Measurements from ENCODE around the gene IQCN. TPM values are rescaled to one million over a fixed set of nuclear protein-coding genes. Genes with fewer than 3 reads are reported as not detected.
A peak's percentile ranks its signal among the peaks of the same experiment; 100 is the strongest.

IQCN gene
- total and polyA plus RNA-seq, 2 experiments from 2014 or later = 0.35 TPM; not detected in 1

- TF ChIP-seq CTCF (conservative IDR thresholded peaks at IDR 0.05; ENCODE audit: low read depth in 2 of 2) (no peak), POLR2AphosphoS5 (IDR thresholded peaks at IDR 0.05; ENCODE audit: low read depth) (no peak), EZH2 (IDR thresholded peaks at IDR 0.05; ENCODE audit: low read depth, unreplicated experiment) (no peak), REST (IDR thresholded peaks at IDR 0.05; ENCODE audit: unreplicated experiment) (no peak)
These were observed 16.8 kb upstream of the IQCN start (continued) for GRCh38 chr19:18291019-18291524.

- Histone ChIP-seq H3K9me2 (ENCODE audit: insufficient read depth) (no peaks in the 10 kb centered on the region), H3K4me1 (ENCODE audit: insufficient read depth) (peaks cover 52% of the 10 kb centered on the region), H3F3A (replicated peaks; ENCODE audit: low read depth) (peaks cover 27% of the 10 kb centered on the region), H3K4me2 (peak overlapping the region; percentile 94), H3K27me3 (ENCODE audit: insufficient read depth) (peaks cover 6% of the 10 kb centered on the region; the same call in 1 of the 2 replicates), H2AFZ (no peak overlapping the region), H3K36me3 (ENCODE audit: insufficient read depth) (no peaks in the 10 kb centered on the region), H4K20me1 (replicated peaks; ENCODE audit: insufficient read depth) (no peaks in the 10 kb centered on the region), H3K27ac (ENCODE audit: low read depth) (no peak overlapping the region), H3K4me3 (peak overlapping the region; percentile 92; the same call in 1 of the 2 replicates), H3K79me2 (replicated peaks; ENCODE audit: insufficient read depth) (no peaks in the 10 kb centered on the region; the same call in 1 of the 2 replicates)
- ATAC-seq = no peak
- peaks cover 2% of the 10 kb centered on the region; the same call in 1 of the 3 replicates for H3K9me3 Mint-ChIP-seq
- peaks cover 20% of the 10 kb centered on the region for H3K27me3 Mint-ChIP-seq (ENCODE audit: insufficient read depth, low read depth, poor library complexity)
- H3K36me3 Mint-ChIP-seq (ENCODE audit: low read depth) = no peaks in the 10 kb centered on the region
- H3K4me1 Mint-ChIP-seq = peaks cover 42% of the 10 kb centered on the region
- H3K4me3 Mint-ChIP-seq = peak overlapping the region; percentile 86
- DNase-seq (ENCODE audit: low spot score) = no peak
- H3K27ac Mint-ChIP-seq = no peak overlapping the region
- TF ChIP-seq ZNF462 (CRISPR knock-in tag; IDR thresholded peaks at IDR 0.05) = no peak
- no peak for TF ChIP-seq CTCF (conservative IDR thresholded peaks at IDR 0.05; ENCODE audit: low read depth in 2 of 2)
- no peak for TF ChIP-seq NANOG (IDR thresholded peaks at IDR 0.05; ENCODE audit: borderline replicate concordance)
These were observed 16.2 kb upstream of the IQCN start for GRCh38 chr19:18290302-18291018.
